ENCODE results near the gene MYH16.

GRCh38 chr7:99312316-99313203 is 39.9 kb downstream of the MYH16 start:
- TF ChIP-seq EZH2 (IDR thresholded peaks at IDR 0.05): no peak
- TF ChIP-seq, protein P1, sequence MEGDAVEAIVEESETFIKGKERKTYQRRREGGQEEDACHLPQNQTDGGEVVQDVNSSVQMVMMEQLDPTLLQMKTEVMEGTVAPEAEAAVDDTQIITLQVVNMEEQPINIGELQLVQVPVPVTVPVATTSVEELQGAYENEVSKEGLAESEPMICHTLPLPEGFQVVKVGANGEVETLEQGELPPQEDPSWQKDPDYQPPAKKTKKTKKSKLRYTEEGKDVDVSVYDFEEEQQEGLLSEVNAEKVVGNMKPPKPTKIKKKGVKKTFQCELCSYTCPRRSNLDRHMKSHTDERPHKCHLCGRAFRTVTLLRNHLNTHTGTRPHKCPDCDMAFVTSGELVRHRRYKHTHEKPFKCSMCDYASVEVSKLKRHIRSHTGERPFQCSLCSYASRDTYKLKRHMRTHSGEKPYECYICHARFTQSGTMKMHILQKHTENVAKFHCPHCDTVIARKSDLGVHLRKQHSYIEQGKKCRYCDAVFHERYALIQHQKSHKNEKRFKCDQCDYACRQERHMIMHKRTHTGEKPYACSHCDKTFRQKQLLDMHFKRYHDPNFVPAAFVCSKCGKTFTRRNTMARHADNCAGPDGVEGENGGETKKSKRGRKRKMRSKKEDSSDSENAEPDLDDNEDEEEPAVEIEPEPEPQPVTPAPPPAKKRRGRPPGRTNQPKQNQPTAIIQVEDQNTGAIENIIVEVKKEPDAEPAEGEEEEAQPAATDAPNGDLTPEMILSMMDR (IDR thresholded peaks at IDR 0.05): peak; percentile 95
- TF ChIP-seq EZH2phosphoT487 (IDR thresholded peaks at IDR 0.05): no peak
